ENCODE data around the gene PLCB3. TPM values are rescaled to one million over a fixed set of nuclear protein-coding genes. Genes with fewer than 3 reads are reported as not detected.

Gene PLCB3
- 20.8 and 33.3 TPM in 2 replicates for total RNA-seq

DNA sequence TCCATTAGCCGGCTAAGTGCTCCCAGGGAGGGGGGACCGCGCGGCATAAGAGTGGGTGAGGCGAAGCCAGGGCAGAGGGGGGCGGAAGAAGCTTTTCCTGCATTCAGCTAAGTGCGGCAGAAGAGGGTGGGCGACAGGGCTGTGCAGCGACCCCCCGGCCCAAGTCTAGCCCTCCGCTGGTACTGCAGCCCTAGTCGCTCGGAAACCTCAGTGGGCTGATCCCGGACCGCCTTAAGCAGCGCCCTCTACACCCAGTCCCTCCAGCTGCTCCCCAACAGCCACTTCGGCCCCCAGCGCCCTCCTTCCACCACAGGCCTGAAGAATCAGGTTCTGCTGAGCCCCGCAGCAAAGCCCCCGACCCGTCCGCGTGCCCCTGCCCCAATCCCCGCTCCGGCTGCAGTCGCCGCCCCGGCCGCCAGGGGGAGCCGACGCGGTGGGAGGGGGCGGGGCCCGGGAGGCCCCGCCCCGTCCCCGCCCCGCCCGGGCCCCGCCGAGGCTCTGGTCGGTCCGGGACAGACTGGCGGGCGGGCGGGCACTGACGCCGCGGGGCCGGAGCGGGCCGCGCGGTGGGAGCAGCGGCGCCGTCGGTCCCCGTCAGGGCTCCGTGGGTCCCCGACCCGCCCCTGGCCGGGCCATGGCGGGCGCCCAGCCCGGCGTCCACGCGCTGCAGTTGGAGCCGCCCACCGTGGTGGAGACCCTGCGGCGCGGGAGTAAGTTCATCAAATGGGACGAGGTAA, at the start of gene PLCB3:
TSS of gene PLCB3 (plus strand) at position 515 of the 737 bp plus-strand sequence. CDS start at position 635, 120 bp downstream.
- DNase-seq (ENCODE audit: low read depth) (no peak), FAIRE-seq (no peak)
- peaks cover 19% of the 10 kb centered on the region for H3K36me3 ChIP-seq (ENCODE audit: control insufficient read depth, insufficient read depth, low read length)
- H3K27me3 ChIP-seq (ENCODE audit: control insufficient read depth, insufficient read depth, low read length): no peaks in the 10 kb centered on the region
- peak within 1 kb of the TSS; percentile 83 for H3K4me3 ChIP-seq (ENCODE audit: low read depth, low read length)
- TF ChIP-seq, protein P1, sequence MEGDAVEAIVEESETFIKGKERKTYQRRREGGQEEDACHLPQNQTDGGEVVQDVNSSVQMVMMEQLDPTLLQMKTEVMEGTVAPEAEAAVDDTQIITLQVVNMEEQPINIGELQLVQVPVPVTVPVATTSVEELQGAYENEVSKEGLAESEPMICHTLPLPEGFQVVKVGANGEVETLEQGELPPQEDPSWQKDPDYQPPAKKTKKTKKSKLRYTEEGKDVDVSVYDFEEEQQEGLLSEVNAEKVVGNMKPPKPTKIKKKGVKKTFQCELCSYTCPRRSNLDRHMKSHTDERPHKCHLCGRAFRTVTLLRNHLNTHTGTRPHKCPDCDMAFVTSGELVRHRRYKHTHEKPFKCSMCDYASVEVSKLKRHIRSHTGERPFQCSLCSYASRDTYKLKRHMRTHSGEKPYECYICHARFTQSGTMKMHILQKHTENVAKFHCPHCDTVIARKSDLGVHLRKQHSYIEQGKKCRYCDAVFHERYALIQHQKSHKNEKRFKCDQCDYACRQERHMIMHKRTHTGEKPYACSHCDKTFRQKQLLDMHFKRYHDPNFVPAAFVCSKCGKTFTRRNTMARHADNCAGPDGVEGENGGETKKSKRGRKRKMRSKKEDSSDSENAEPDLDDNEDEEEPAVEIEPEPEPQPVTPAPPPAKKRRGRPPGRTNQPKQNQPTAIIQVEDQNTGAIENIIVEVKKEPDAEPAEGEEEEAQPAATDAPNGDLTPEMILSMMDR (IDR thresholded peaks at IDR 0.05; ENCODE audit: insufficient read depth, low read length, severe bottlenecking): peak; percentile 63

DNA sequence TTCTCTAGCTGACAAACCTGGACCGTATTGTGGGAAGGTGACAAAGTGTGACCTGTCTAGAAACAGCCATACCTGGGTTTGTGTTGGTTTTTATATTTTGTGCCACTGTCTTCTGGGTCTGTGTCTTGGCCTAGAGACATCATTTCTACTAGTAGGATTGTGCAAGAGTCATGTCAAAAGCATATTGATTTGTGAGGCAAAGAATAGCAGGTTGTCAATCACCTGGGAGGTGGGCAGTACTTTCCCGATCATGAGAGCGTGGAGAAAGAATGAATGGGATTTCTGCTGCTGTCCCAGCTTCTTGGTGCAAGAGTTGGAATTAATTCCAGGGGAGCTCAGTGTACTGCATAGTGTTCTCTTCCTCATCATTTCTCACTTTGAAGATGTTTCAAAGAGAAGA, 49.8 kb upstream of the PLCB3 start:
- peaks cover 46% of the 10 kb centered on the region for H3K36me3 ChIP-seq (ENCODE audit: control insufficient read depth, insufficient read depth, low read length)
- H3K27me3 ChIP-seq (ENCODE audit: control insufficient read depth, insufficient read depth, low read length): no peaks in the 10 kb centered on the region
- TF ChIP-seq, protein P1 (IDR thresholded peaks at IDR 0.05; ENCODE audit: insufficient read depth, low read length, severe bottlenecking): no peak
- DNase-seq (ENCODE audit: low read depth) (no peak), FAIRE-seq (no peak)
- H3K4me3 ChIP-seq (ENCODE audit: low read depth, low read length): no peak overlapping the region

DNA sequence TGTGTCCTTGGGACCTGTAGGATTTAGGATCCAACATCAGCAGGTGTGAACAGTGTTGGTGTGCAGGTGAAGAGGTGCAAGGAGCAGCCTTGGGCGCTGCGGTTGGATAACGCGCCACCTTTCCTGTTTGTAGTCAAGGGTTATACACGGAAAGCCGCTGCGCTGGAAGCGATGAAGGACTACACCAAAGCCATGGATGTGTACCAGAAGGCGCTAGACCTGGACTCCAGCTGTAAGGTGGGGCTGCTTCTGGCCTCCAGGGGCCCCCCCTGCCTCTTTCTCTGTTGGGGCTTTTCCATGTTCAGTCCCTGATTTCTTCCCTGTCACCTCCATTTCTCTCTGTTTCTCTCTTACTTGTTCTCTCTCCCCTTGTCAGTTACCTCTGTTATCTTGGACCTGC, 48.3 kb upstream of the PLCB3 start:
- TF ChIP-seq, protein P1 (IDR thresholded peaks at IDR 0.05; ENCODE audit: insufficient read depth, low read length, severe bottlenecking): no peak
- H3K4me3 ChIP-seq (ENCODE audit: low read depth, low read length): no peak overlapping the region
- peaks cover 43% of the 10 kb centered on the region for H3K36me3 ChIP-seq (ENCODE audit: control insufficient read depth, insufficient read depth, low read length)
- no peaks in the 10 kb centered on the region for H3K27me3 ChIP-seq (ENCODE audit: control insufficient read depth, insufficient read depth, low read length)
- FAIRE-seq (no peak), DNase-seq (ENCODE audit: low read depth) (no peak)

DNA sequence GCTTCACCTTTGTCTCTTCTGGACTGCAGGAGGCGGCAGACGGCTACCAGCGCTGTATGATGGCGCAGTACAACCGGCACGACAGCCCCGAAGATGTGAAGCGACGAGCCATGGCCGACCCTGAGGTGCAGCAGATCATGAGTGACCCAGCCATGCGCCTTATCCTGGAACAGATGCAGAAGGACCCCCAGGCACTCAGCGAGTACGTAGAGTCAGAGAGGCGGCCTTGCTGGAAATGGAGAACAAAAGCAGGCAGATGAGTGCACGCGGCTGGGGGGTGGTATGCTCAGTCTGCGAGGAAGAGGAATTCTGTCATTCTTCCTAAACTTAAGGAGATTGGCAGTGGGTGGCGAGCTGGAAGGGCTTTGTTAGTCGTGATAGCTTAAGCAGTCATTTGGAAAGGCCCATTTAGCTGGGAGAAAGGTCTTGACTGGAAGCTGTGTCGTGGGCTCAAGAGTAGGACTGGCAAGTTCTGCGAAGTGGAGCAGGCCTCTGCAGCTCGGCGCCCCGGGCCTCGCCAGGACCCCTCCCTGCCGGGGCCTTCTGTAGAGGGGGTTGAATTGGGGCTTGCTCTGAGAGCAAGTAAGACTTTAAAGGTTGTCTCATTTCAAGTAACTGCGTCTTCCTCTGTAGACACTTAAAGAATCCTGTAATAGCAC, 47.8 kb upstream of the PLCB3 start:
- TF ChIP-seq, protein P1 (IDR thresholded peaks at IDR 0.05; ENCODE audit: insufficient read depth, low read length, severe bottlenecking): no peak
- DNase-seq (ENCODE audit: low read depth): no peak
- FAIRE-seq: no peak
- H3K36me3 ChIP-seq (ENCODE audit: control insufficient read depth, insufficient read depth, low read length): peaks cover 40% of the 10 kb centered on the region
- H3K27me3 ChIP-seq (ENCODE audit: control insufficient read depth, insufficient read depth, low read length): no peaks in the 10 kb centered on the region
- H3K4me3 ChIP-seq (ENCODE audit: low read depth, low read length): no peak overlapping the region

DNA sequence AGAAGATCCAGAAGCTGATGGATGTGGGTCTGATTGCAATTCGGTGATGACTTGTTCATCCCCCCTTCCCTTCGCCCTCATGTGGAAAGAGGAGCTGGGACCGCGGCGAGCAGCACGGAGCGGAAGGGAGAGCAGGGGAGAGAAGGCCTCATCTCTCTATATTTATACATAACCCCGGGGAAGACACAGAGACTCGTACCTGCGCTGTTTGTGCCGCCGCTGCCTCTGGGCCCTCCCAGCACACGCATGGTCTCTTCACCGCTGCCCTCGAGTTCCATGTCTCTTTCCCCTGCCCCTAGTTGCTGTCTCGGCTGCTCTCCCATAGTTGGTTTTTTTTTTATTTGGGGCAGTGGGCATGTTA, 47.3 kb upstream of the PLCB3 start:
- H3K27me3 ChIP-seq (ENCODE audit: control insufficient read depth, insufficient read depth, low read length): no peaks in the 10 kb centered on the region
- peaks cover 40% of the 10 kb centered on the region for H3K36me3 ChIP-seq (ENCODE audit: control insufficient read depth, insufficient read depth, low read length)
- H3K4me3 ChIP-seq (ENCODE audit: low read depth, low read length): no peak overlapping the region
- FAIRE-seq (no peak), DNase-seq (ENCODE audit: low read depth) (no peak)
- TF ChIP-seq, protein P1 (IDR thresholded peaks at IDR 0.05; ENCODE audit: insufficient read depth, low read length, severe bottlenecking): no peak

Data from bronchial epithelial cell (primary cell).